ENCODE measurements around the gene KLF6.

GRCh38 chr10:3825862-3826351, 40.9 kb upstream of the KLF6 start:
- TF ChIP-seq POLR2AphosphoS5 (IDR thresholded peaks at IDR 0.05; ENCODE audit: low read depth, low read length) (no peak), POLR2A (IDR thresholded peaks at IDR 0.05; ENCODE audit: low read depth, low read length) (no peak), TAF1 (IDR thresholded peaks at IDR 0.05; ENCODE audit: low read depth, low read length) (no peak), POU2F2 (IDR thresholded peaks at IDR 0.05; ENCODE audit: low read depth, low read length) (no peak), SPI1 (IDR thresholded peaks at IDR 0.05; ENCODE audit: low read depth, low read length) (no peak), PAX5 (IDR thresholded peaks at IDR 0.05; ENCODE audit: insufficient read depth, low read length, severe bottlenecking) (no peak)
